Esophagus (tissue), 2 donors: ENCODE measurements around the gene SRMS. TPM values are rescaled to one million over a fixed set of nuclear protein-coding genes. Genes with fewer than 3 reads are reported as not detected.

Experiments used
- H3K27ac ChIP-seq, 2 donors: one replicate each; pipeline ENCODE4 v1.5.1; 2013; ENCODE audit warnings: low read depth in 2 of 2, mild to moderate bottlenecking in 2 of 2, inconsistent platforms in 1 of 2, low read length in 1 of 2, moderate library complexity in 1 of 2
- H3K27me3 ChIP-seq, 2 donors: one replicate each; pipeline ENCODE4 v1.6.1; 2013; ENCODE audit warnings: low read length in 2 of 2, control low read depth in 1 of 2, mild to moderate bottlenecking in 1 of 2; ENCODE audit not compliant: insufficient read depth in 2 of 2, control insufficient read depth in 1 of 2
- H3K36me3 ChIP-seq, 2 donors: one replicate each; pipeline ENCODE4 v1.6.1; 2013; ENCODE audit warnings: low read length in 1 of 2; ENCODE audit not compliant: control insufficient read depth in 2 of 2, insufficient read depth in 2 of 2
- H3K4me1 ChIP-seq, 2 donors: one replicate each; pipeline ENCODE4 v1.6.1; 2013; ENCODE audit warnings: low read length in 1 of 2; ENCODE audit not compliant: control insufficient read depth in 2 of 2, insufficient read depth in 2 of 2
- H3K4me3 ChIP-seq, 2 donors: one replicate each; pipeline ENCODE4 v1.5.1; 2013; ENCODE audit warnings: low read length in 2 of 2, mild to moderate bottlenecking in 2 of 2, low read depth in 1 of 2, moderate library complexity in 1 of 2
- H3K9me3 ChIP-seq, 2 donors: one replicate each; pipeline ENCODE4 v1.6.1; 2013; ENCODE audit warnings: mild to moderate bottlenecking in 2 of 2, low read depth in 1 of 2, low read length in 1 of 2, moderate library complexity in 1 of 2; ENCODE audit not compliant: control insufficient read depth in 2 of 2, insufficient read depth in 1 of 2
- WGBS, 2 donors: extraction: QIAGEN DNeasy Blood & Tissue Kit; methylation state at CpG; one replicate each; pipeline ENCODE4 v1.1.7; 2013; 5-methylcytosine and 5-hydroxymethylcytosine counted together
- polyA plus RNA-seq, 2 donors: library from polyadenylated mRNA; stranded (reverse); fragments of 200-250 nt; gene quantifications; one replicate each; pipeline ENCODE4 v1.2.3, GENCODE V29; 2013
- donor health status: healthy with polysubstance abuse.
- donor health status: Bipolar disorder and iron deficiency.

SRMS gene
- polyA plus RNA-seq, 2 donors, result 0.04 TPM; not detected in 1

GRCh38 chr20:63589261-63590217 is 42.0 kb upstream of the SRMS start:
- Histone ChIP-seq H3K36me3 (peaks cover 9 to 48% of the 10 kb centered on the region in 2 donors), H3K4me3 (no peak overlapping the region), H3K27me3 (no peaks in the 10 kb centered on the region), H3K4me1 (peaks cover 3% of the 10 kb centered on the region in 2 donors), H3K9me3 (no peaks in the 10 kb centered on the region), H3K27ac (no peak overlapping the region)
- 81 to 85% methylated on average over 38 of the region's 38 CpGs for WGBS, 2 donors

GRCh38 chr20:63588641-63589041 is 41.1 kb upstream of the SRMS start:
- peaks cover 9 to 48% of the 10 kb centered on the region in 2 donors for H3K36me3 ChIP-seq
- H3K27me3 ChIP-seq, result no peaks in the 10 kb centered on the region
- WGBS, 2 donors, result 90% methylated on average over 11 of the region's 11 CpGs
- H3K4me1 ChIP-seq, result no peaks in the 10 kb centered on the region
- H3K4me3 ChIP-seq, result no peak overlapping the region
- H3K9me3 ChIP-seq, result no peaks in the 10 kb centered on the region
- no peak overlapping the region for H3K27ac ChIP-seq

- Histone ChIP-seq H3K36me3 (peaks cover 9 to 42% of the 10 kb centered on the region in 2 donors), H3K9me3 (no peaks in the 10 kb centered on the region), H3K4me3 (no peak overlapping the region), H3K4me1 (no peaks in the 10 kb centered on the region), H3K27me3 (no peaks in the 10 kb centered on the region), H3K27ac (no peak overlapping the region)
- 67 to 69% methylated on average over 19 of the region's 19 CpGs for WGBS, 2 donors
Observed at GRCh38 chr20:63587776-63588591, 40.4 kb upstream of the SRMS start.

DNA sequence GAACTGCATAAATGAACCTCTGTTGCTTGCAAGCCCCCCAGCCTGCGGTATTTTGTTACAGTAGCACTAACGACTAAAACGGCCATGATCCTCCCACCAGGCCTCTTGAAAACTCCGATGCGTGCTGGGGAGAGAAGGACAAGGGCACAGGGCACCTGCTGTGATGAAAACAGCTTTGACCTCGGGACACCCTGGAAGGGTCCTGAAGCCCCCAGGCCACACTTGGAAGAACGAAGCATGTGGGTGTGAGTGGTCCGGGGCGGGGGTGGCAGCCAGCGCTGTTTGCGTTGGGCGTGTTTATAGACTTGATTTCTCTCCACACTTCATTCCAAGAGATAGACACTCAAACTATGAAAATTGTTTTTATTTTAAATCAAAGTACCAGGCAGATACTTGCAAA is 39.7 kb upstream of the SRMS start:
- Histone ChIP-seq H3K27ac (no peak overlapping the region), H3K36me3 (peaks cover 8 to 36% of the 10 kb centered on the region in 2 donors), H3K9me3 (no peaks in the 10 kb centered on the region), H3K4me3 (no peak overlapping the region), H3K4me1 (no peaks in the 10 kb centered on the region), H3K27me3 (no peaks in the 10 kb centered on the region)
- WGBS, 2 donors, result 92 to 93% methylated on average over 12 of the region's 12 CpGs

GRCh38 chr20:63586797-63587196 is 39.2 kb upstream of the SRMS start:
- no peak overlapping the region for H3K4me3 ChIP-seq
- H3K36me3 ChIP-seq, result peaks cover 4 to 31% of the 10 kb centered on the region in 2 donors
- no peaks in the 10 kb centered on the region for H3K9me3 ChIP-seq
- no peaks in the 10 kb centered on the region for H3K27me3 ChIP-seq
- no peak overlapping the region for H3K27ac ChIP-seq
- no peaks in the 10 kb centered on the region for H3K4me1 ChIP-seq
- WGBS, 2 donors, result 89 to 90% methylated on average over 17 of the region's 17 CpGs

- Histone ChIP-seq H3K9me3 (no peaks in the 10 kb centered on the region), H3K4me3 (no peak overlapping the region), H3K27me3 (no peaks in the 10 kb centered on the region), H3K4me1 (no peaks in the 10 kb centered on the region), H3K27ac (no peak overlapping the region), H3K36me3 (peaks cover 0 to 24% of the 10 kb centered on the region in 2 donors)
- WGBS, 2 donors, result 73 to 75% methylated on average over 22 of the region's 22 CpGs
Observed at GRCh38 chr20:63585616-63586565, 38.3 kb upstream of the SRMS start.

DNA sequence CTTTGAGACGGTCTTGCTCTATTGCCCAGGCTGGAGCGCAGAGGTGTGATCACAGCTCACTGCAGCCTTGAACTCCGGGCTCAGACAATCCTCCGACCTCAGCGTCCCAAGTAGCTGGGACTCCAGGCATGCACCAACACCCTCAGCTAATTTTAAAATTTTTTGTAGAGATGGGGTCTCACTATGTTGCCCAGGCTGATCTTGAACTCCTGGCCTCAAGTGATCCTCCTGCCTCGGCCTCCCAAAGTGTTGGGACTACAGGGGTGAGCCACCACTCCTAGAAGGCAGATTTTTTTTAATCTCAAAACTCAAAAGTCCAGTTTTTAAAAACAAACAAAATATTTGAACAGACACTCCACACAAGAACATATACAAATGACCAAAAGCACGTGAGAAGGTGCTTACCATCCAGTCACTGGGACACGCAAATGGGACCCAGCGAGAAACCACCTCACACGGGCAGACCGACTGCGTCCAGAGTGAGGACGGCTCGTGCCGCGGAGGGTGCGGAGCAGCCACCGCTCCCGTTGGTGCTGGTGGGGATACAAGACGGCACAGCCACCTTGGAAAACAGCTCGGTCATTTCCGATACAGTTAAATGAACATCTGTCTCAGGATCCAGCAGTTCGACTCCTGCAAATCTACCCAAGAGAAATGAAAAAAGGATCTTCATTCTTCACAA is 35.0 kb upstream of the SRMS start:
- Histone ChIP-seq H3K27me3 (no peaks in the 10 kb centered on the region), H3K4me1 (no peaks in the 10 kb centered on the region), H3K9me3 (no peaks in the 10 kb centered on the region), H3K36me3 (no peaks in the 10 kb centered on the region), H3K4me3 (no peak overlapping the region), H3K27ac (no peak overlapping the region)
- WGBS, 2 donors, result 86 to 88% methylated on average over 23 of the region's 23 CpGs

DNA sequence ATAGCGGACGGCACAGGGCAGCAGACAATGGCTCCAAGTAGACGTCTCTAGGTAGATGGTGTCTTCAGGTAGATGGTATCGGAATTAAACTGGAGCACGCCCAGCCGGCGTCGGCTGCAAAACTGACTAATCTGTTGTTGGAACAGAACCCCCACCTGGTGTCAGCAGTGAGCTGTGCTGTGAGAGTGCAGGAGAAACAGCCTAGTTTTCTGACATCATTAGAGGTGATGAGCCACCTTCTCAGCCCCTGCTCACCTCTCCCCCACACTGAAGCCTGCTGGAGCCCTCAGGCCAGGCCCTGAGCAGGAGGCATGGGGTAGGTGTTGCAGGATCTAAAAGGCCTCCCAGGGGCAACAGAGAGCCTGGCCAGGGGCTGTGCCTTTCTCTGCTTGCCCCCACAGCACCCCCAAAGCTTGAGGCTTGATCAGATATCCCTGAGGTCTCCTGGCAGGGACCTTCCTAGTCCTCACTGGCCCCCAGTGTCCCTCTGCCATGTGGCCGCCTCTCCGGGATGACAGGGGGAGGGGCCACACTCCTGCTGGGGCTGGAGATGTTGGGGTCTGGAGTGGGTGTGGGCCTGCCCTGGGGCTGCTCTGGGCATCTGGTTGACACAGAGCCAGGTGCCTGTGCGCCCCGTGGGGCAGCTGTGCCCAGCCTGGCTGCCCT is 33.4 kb upstream of the SRMS start:
- WGBS, 2 donors, result 46 to 48% methylated on average over 12 of the region's 12 CpGs
- Histone ChIP-seq H3K27ac (no peak overlapping the region), H3K4me1 (no peaks in the 10 kb centered on the region), H3K27me3 (no peaks in the 10 kb centered on the region), H3K36me3 (no peaks in the 10 kb centered on the region), H3K9me3 (no peaks in the 10 kb centered on the region), H3K4me3 (no peak overlapping the region)
